8988T (cell line): ENCODE data around the gene DAP.
"Not testable (repeated sequence)": the region's sequence is repeated elsewhere in the genome, so short reads cannot be mapped to it uniquely, and the experiment has no call there.

ENCODE experiments used
- DNase-seq: peaks from one replicate; pipeline ENCODE4 v3.0.0; 2011

Gene DAP

GRCh38 chr5:10667431-10668057 is 93.5 kb downstream of the DAP start:
- no peak for DNase-seq

- DNase-seq, result no peak
These were observed 94.3 kb downstream of the DAP start for GRCh38 chr5:10666531-10667299.

- DNase-seq, result no peak
These were observed 95.2 kb downstream of the DAP start for GRCh38 chr5:10665799-10666198.

GRCh38 chr5:10664180-10664769 is 96.8 kb downstream of the DAP start:
- DNase-seq, result not testable (repeated sequence)

- DNase-seq, result peak; percentile 95
These were observed 97.4 kb downstream of the DAP start for GRCh38 chr5:10663489-10664179.

- DNase-seq, result no peak
These were observed 98.2 kb downstream of the DAP start for GRCh38 chr5:10662661-10663488.

DNA sequence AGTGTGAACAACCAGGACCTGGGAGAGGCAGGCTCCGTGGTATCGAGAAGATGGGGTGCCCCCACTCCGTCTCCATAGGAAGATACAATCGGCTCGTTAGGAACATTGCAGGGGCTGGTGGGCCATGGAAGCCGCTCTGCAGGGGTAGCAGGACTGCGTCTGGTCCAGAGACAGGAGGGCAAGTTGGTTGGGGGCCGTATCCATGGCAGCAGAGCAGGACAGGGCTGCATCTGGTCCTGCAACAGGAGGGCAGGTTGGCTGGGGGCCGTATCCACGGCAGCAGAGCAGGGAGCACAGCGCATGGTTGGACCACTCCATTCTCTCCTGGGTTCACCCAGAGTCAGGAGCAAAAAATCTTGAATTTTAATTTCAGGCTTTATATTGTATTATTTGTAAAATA is 99.0 kb downstream of the DAP start:
- no peak for DNase-seq

DNA sequence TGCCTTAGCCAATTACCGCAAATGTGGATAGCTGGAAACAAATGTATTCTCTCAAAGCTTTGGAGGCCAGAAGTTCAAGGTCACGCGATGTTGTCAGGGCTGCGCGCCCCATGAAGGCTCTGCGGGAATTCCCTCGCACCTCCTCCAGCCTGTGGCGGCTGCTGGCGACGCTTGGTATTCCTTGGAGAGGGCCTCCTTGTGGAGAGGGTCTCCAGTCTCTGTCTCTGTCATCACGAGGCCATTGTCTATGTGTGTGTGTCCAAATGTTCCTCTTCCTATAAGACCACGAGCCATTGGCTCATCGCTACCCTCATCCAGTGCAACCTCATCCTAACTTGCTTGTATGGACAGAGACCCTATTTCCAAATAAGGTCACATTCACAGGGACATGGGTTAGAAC is 99.6 kb downstream of the DAP start:
- DNase-seq, result no peak

- no peak for DNase-seq
These were observed 100.2 kb downstream of the DAP start for GRCh38 chr5:10660720-10661387.

GRCh38 chr5:10660135-10660534 is 100.9 kb downstream of the DAP start:
- no peak for DNase-seq

DNA sequence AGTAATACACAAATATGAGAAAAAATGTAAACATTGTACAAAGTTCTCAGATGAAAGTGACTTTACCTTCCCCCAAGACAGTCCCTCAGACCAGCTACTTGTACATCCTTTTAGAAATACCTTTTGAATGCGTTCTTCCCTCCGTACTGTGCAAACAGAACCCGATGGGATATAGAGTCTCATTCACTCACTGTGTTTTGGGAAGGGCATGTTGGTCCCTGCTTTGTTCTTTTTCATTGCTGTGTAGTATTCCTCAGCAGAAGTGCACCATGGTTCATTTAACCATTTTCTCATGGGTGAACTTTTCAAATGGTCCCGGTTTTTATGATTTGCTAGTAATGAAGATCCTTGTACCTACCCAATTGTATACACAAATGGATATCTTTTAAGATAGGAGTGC is 102.8 kb downstream of the DAP start:
- no peak for DNase-seq

DNA sequence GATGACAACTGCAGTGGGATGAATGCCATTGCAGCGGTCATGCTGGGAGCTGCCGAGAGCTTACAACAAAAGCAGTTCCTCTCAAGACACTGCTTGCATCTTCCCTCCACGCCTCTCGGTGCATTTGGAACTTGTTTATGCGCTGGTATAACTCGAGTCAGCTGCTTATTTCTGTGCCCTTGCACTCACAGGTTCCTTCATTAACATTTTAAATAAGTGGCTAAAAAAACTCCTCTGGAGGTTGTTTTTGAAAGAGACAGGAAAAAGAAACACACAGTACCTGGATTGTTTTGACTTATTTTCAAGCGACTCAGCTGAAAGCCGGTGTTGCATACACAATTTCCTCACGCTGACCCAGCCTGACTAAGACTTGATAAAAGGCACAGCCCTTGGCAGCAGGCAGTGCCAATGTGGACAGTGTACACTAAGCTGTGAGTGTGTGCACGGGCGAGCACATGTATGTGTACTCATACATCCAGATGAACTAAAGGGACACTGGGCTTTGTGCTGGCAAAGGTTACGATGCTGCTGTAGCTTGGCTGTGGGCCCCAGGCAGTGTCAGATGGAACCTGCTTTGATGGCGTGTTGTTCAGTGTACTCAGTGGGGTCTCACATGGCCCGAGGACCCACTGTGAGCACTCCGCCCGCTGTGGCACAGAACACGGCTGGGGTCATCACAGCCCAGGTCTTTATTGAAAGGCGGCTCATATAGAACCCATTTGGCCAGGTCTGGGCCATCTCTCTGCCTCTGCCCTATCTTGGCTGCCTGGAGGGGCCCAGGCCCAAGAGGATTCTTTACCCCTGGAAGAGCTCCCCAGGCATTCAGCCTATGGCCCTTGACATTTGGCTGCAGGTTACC is 104.8 kb downstream of the DAP start:
- no peak for DNase-seq

GRCh38 chr5:10655161-10655971 is 105.7 kb downstream of the DAP start:
- DNase-seq, result peak; percentile 92

- no peak for DNase-seq
These were observed 106.5 kb downstream of the DAP start for GRCh38 chr5:10654566-10654965.

GRCh38 chr5:10653751-10654400 is 107.2 kb downstream of the DAP start:
- no peak for DNase-seq

DNA sequence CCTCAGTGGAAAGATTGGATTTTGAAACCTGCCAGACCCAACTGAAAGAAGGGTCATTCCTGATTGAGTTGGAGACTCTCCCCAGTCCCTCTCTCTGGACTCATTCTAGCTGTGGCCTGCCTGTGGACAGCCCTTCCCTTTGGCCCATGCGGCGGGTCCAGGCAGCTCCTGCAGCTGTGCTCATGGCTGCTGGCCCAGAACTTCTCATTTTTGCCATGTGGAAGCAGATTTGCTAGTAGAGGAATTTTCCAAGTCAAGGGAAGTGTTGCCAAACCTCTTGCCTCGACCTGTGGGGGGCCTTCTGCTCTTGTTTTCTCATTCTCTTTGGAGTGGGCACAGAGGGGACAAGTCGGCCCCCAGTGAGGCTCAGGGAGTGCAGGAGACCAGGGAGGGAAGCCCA is 108.0 kb downstream of the DAP start:
- DNase-seq, result no peak

- no peak for DNase-seq
These were observed 108.4 kb downstream of the DAP start for GRCh38 chr5:10652606-10653005.

DNA sequence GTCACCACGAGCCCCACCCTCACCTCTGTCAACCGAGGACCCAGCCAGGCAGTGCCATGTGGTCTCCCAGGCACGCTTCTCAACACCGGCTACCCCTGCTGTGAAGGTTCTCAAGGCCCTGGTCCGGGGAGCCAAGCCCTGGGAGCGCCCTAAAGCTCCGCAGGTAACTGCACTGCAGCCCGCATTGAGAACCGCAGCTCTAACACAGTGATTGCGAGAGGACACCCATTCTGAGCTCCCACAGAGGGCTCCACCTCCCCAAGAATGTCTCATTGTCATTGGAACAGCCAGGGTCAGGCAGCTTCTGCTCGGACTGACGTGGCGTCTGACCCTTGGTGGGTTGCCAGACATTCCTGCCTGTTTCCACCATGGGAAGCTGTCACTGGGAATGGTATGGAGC is 108.9 kb downstream of the DAP start:
- no peak for DNase-seq

DNA sequence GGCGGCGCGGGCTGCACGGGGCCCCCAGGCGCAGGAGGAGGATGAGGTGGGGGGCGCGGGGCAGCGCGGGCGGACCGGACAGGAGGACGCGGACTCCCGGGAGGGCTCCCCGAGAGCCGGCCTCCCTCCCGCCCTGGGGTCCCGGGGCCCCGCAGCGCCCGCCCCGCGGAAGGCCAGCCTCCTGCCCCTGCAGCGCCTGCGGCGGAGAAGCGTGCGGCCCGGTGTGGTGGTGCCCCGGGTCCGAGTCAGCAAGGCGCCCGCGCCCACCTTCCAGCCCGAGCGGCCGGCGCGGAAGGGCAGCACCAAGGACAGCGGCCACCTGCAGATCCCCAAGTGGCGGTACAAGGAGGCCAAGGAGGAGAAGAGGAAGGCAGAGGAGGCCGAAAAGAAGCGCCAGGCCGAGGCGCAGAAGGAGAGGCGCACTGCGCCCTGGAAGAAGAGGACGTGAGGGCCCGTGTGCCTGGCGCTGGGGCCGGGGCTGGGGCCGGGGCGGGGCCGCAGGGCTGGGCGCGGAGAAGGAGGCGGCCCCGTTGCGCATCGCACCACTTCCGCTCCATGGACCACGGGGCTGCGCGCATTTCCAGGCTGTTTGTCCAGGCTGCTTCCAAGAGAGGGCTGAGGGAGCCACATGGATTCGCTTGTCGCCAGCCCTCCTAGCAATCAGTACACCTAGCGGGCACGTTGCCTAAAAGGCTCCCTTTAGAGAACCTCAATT is 111.2 kb downstream of the DAP start:
- no peak for DNase-seq
